ENCODE measurements around the gene GPD1L.

DNA sequence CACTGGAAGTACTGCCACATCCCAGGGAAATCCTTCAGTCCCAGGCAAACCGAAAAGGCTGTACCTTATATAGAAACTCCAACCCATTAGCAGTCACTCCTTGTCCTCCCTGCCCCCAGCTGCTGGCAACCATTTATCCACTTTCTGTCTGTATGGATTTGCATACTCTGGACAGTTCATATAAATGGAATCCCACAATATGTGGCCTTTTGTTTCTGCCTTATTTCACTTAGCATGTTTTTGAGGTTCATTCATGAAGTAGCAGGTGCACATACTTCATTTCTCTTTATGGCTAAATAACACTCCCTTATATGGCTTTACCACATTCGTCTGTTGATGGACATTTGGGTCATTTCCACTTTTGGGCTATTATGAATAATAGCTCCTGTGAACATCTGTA lies 80.5 kb downstream of the GPD1L start:
- TF ChIP-seq POLR2A (IDR thresholded peaks at IDR 0.05; ENCODE audit: low read length) (no peak), GATA1 (IDR thresholded peaks at IDR 0.05; ENCODE audit: low read depth, low read length) (no peak)
